GM19395 (cell line): Measurements from ENCODE around the gene UNC5B.

Source experiments
- ATAC-seq: cut with Tn5 transposase; IDR thresholded peaks from one replicate; pipeline ENCODE4 v1.9.1; 2021; ENCODE audit warnings: mild to moderate bottlenecking, moderate library complexity; ENCODE audit not compliant: unreplicated experiment

UNC5B gene

DNA sequence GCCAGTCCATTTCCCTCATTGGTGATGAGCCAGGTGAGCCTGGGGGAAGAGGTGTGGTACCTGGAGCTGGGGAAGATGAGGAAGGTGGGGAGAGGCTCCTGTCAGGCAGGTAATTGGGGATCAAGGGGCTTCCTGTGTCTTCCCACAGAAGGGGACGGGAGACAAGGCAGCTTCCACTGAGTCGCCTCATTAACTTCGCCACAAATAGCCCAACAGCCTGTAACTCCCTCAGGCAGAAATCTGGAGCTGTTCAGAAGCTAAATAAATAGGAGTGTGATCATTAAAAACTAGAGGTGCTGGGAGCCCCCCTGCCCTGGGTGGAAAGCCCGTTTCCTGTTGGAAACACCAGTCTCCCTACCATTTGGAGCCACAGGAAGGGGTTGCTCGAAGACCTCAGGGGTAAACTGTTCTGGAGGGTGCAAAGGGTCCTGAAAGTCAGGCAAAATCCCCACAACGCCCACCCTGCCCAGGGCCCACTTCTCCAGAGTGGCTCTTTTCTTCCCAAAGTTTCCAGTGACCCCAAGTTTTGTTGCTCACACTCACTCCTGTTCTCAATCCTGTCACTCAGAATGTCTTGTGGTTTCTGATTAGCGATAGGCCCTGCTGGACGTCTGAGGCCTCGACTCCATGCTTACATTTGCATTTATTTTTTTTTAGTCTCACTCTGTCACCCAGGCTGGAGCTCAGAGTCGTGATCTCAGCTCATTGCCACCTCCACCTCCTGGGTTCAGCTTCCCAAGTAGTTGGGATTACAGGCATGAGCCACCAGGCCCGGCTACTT lies 25.7 kb downstream of the UNC5B start:
- ATAC-seq: no peak

- ATAC-seq: no peak
Observed at GRCh38 chr10:71238626-71239025, 26.3 kb downstream of the UNC5B start.

- ATAC-seq: no peak
Observed at GRCh38 chr10:71239131-71239915, 27.0 kb downstream of the UNC5B start.

DNA sequence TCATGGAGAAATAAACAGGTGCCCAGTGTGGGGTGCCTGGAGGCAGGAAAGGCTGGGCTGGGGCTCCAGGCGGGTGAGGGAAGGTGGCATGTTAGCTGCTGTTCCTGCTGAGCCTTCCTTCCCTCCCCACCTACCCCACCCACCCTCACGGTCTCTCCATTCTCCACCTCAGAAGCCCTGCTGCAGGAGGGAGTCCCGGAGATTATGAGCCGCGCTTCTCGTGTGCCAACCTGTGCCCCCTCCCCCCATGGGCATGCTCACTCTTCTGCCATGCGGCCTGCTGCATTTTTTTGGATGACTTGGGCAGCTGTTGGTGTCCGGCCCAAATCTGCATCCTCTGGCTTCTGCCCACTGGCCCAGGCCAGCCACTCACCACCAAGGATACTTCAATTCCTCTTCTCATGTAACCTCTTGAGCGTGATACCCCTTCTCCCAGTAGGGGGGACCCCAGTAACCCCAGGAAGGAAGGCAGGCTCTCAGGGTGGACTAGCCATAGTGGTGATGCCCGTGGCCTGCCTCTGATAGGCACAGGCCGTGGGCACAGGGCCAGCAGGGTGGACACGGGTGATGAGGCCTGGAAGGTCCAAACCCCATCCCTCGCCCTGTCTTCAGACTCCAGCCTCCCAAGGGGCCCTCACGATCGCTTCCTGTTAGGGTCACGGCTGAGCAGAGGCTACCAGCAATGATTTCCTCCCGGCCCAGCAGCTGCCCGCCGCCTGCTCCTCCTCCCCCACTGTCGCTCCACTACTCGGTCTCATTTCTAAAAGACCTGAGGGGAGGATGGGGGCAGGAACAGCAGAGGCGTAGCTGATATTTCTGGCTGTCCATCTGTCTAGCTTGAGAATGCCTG lies 27.8 kb downstream of the UNC5B start:
- no peak for ATAC-seq

- no peak for ATAC-seq
Observed at GRCh38 chr10:71241114-71241829, 28.9 kb downstream of the UNC5B start.

- ATAC-seq: no peak
Observed at GRCh38 chr10:71241830-71242621, 29.7 kb downstream of the UNC5B start.

DNA sequence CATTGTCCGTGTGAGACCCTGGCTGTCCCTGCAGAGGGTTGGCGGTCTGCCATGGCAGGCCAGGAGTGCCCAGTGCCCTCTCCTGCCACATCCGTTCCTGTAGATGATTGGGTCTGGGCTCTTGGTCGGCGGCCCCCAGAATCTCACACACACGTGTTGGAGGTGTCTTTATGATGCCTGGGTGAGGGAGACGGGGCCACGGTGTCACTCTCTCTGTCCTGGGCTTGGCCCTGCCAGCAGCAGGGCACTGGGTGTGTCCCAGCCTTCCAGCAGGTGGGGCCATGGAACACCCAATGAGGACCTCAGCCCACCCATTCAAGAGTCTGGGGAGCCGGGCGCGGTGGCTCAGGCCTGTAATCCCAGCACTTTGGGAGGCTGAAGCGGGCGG lies 30.2 kb downstream of the UNC5B start:
- ATAC-seq: no peak

GRCh38 chr10:71243756-71244395 lies 31.5 kb downstream of the UNC5B start:
- no peak for ATAC-seq

- ATAC-seq: no peak
Observed at GRCh38 chr10:71244431-71245419, 32.4 kb downstream of the UNC5B start.

DNA sequence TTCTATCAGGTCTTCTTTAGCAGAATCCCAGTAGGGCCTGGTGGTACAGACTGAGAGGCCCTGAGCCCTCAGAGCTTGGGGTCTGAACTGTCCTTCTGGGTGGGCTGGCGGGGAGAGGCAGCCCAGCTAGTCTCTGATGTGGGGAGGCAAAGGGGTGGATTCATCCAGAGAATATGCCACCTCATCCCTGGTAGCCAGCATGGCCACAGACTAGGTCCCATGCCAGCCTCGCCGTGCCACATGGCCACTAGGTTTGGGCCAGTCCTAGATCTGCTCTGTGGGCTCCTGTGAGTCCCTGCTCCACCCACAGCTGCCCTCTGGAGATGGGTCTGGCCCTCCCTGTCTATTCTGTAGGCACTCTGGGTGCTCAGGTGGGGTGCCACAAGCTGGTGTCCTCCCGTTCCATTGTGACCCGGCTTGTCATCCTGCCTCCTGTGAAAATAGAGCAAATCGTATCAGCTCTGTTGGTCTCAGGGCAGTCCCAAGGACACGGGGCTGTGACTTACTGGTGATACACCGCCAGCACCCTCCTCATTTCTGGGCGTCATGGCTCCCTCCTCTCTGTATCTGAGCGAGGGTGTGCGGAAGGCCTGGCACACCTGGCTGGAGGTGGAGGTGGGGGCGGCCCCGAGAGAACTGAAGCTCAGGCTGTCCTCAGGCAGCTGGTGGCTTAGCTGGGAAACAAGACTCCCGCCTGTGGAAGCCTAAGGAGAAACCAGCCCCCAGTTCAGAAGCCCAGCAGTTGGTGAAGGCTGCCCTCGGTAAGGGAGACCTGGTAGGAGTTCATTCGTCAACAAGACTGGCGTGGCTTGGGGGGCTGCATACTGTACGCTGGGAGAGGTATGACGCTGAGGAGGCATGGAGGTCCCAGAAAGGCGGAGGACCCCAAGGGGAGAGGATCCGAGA lies 33.3 kb downstream of the UNC5B start:
- no peak for ATAC-seq

DNA sequence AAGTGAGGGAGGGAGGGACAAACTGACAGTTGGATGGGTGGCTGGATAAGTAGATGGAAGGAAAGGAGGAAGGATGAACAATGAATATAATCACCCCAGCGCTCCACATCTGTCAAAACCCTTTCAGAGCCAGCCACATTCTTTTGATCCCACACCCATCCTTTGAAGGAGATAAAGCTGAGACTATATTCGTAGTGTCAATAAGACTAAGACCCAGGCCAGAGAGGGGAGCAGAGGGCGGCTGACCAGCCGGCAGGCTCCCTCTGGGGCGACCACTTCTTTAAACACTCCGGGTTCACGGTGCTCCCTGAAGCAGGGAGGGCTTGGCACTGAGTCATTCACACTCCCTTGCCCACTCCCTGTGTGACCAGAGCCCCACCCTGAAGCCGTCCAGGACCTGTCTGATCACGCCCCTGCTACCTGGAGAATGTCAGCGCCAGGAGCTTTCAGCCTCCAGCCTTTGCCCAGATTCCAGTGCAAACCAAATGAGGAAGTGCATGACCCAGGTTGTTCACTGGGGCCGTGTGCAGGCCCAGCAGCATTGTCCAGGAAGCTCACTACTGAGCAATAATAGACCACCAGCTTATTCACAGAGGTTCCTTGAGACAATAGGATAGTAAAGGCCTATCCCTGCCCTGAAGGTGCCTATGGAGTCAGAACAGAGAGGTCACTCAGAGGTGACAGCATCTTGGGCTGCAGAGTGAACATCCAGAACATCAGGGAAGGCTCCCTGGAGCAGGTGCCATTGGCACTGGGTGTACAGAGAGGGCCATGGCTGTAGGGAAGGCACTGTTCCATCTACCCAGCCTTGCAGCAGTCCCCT lies 34.4 kb downstream of the UNC5B start:
- no peak for ATAC-seq

GRCh38 chr10:71247414-71247705 lies 35.0 kb downstream of the UNC5B start:
- no peak for ATAC-seq

DNA sequence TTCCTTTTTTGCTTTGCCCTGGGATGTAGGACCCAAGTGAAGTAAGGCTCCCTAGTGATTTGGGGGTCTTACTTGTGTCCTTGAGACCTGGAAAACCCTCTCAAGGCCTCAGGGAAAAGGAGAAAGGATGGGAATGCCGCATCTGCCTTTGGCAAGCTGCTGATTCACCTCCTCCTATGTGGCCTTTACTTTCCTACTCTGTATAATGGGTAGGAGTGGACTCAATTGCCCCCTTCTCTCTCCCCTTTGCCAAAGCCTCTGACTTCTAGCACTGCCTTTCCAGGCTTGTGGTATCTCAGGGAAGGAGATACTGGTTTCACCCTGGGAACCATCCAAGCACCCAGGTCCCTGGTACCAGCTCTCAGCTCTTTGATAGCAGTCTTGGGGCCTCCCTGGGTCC lies 35.4 kb downstream of the UNC5B start:
- no peak for ATAC-seq

DNA sequence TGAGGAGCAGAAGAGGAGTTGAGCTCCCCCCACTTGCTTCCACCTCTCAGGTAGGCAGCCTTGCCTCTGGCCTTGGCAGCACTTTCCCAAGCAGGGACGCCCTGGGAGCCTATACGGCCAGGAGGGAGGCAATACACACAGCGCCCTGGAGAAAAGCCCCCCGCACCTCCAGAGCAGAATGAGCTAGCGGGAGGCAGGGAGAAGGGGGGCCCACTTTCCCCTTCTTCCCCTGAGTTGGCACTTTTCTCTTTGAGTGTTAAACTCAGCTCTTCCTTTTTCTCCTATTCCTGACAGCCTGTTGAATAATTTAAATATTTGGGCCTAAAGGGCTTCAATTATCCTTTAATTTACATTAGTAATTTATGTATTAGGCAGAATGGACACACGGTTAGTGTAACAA lies 35.8 kb downstream of the UNC5B start:
- no peak for ATAC-seq

- no peak for ATAC-seq
Observed at GRCh38 chr10:71249996-71250395, 37.6 kb downstream of the UNC5B start.

DNA sequence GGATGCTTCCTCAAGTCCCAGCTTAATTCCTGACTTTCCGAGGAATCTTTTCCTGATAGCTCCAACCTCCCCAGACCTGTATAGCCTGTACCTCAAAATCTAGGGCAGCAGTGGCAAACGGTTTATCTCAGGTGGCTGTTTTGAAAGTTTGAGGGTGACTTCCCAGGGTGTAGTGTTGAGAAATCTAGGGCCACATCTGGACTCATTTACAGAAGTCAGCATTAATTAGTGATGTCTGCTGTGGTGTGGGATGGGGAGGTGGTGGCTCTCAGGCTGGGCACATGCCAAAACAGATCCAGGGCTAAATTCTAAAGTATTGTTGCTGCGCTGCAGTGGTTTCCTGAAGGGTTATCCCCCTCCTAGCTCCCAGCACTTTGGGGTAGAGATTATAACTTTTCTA lies 38.0 kb downstream of the UNC5B start:
- ATAC-seq: no peak

- no peak for ATAC-seq
Observed at GRCh38 chr10:71250842-71251241, 38.5 kb downstream of the UNC5B start.
